NCI-H1417 (cell line): ENCODE measurements around the gene TRAF5.
A peak's percentile ranks its signal among the peaks of the same experiment; 100 is the strongest.
"Not testable (repeated sequence)": the region's sequence is repeated elsewhere in the genome, so short reads cannot be mapped to it uniquely, and the experiment has no call there.

ENCODE experiments used
- DNase-seq, 3 experiments: peaks; one replicate each; lab custom pipeline; 2025; lab: John Stamatoyannopoulos, UW

TRAF5 gene, protein sequence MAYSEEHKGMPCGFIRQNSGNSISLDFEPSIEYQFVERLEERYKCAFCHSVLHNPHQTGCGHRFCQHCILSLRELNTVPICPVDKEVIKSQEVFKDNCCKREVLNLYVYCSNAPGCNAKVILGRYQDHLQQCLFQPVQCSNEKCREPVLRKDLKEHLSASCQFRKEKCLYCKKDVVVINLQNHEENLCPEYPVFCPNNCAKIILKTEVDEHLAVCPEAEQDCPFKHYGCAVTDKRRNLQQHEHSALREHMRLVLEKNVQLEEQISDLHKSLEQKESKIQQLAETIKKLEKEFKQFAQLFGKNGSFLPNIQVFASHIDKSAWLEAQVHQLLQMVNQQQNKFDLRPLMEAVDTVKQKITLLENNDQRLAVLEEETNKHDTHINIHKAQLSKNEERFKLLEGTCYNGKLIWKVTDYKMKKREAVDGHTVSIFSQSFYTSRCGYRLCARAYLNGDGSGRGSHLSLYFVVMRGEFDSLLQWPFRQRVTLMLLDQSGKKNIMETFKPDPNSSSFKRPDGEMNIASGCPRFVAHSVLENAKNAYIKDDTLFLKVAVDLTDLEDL

DNA sequence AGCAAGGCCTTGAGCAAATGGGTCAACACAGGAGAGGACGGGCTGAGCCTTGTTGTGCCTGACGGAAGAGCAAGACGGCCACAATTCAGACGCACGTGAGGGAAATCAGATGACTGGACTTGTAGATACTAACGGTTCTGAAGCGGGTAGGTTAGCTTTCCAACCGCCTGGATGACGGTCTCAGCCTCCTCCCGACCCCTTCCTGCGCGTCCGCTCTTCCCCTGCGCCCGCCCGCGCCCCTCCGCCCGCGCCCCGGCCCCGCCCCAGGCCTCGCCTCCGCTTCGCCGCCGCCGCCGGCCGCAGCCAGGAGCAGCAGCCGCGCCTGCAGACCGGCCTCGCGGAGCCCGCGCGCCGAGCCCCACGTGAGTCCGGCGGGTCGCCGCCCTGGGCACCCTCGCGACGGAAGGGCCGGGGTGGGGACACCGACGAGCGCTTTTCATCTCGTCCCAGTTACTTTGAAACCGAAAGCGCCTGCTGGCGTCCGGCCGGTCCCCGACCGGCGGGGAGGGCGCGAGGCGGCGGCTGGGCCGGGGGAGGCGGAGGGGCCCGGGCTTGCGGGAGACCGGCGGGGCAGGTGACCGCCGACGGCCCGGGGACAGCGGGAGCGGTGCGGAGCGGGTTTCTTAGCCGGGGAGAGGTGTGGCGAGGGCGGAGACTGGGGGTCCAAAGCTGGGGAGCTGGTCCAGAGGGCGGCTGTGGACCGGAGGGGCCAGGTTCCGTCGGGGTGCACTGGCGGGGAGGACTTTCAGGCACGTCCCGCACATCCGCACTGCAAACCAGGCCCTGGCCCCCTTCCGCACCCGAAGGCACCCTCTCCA, at the start of gene TRAF5:
TSS of gene TRAF5 (plus strand) at position 306 of the 818 bp plus-strand sequence. CDS start 26,407 bp downstream, outside the sequence.
- DNase-seq = peak in 2 of 3 experiments; percentile 77 to 81

DNA sequence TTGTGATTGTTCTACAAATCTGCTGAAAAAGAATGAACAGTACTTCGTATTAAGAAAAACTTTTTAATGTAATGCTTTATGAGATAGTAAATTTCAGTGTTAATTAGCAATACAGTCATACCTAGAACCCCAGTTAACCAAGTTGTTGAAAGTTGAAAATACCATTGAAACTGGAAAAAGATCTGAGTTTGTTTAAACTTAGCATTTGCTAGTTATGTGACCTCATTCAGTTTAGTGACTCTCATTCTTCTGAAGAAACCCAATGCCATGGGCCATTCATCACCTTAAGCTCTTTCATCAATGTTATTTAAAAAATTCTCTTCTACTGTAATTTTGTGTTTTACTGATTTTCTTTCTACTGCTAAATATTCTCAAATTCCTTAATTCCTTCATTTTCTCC, 47.3 kb upstream of the TRAF5 start:
- no peak for DNase-seq

DNA sequence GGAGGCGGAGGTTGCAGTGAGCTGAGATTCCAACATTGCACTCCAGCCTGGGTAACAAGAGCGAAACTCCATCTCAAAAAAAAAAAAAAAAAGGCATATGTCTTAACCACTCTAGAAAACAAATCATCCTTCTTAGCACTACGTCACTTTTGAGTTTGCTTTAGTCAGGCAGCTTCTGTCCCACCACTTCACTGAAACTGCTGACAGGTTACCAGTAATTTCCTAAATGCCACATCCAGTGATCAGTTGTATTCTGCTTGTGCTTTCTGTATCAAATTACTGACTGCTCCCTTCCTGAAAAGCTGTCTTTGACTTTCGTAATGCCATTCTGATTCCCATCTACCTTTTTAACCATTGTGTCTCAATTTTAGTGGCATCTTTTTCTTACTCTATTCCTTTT, 45.7 kb upstream of the TRAF5 start:
- DNase-seq = no peak

DNA sequence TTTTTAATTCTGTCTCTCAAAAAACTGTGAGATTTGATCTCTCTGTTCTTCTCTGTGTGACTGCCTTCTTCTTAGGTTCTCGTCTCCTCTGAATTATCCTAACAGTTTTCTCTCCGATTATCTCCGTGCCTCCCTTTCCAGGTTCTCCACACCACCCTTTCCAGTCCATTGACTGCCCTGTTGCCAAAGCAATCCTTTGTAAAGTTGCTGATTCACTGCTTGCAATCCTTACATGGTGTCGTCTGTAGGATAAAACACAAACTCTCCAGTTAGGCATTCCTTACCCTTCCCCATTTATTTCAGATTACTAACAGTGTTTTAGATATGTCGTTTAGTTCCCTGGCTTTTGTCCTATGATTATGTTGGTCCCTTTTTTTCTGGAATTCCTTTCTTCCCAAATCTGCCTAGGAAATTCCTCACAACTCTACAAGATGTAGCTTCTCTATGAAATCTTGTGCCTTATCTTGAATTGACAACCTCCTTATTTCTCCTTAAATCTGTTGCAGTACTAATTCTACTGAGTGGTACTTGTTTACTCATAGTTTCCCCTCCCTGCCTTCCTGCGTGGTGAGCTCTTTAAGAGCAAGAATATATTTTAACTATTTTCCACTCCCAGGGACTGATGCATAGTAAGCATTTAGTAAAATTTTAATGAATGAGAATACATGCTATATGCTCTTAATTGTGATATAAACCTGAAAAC, 45.2 kb upstream of the TRAF5 start:
- DNase-seq = no peak

DNA sequence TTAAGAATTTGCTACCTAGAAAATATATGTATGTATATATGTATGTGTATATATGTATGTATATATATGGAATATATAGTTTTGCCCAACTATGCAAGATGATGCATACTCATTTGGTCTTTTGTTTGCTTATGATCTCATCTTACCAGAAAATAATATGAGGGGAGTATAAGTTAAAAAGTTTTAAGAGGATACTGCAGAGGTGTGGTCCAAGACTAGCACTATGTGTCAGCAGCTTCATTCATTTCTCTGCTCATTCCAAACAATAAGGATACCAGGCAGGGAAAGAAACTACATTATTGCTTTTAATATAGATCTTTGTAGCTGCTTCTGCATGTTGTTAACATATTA, 44.6 kb upstream of the TRAF5 start:
- no peak for DNase-seq

DNA sequence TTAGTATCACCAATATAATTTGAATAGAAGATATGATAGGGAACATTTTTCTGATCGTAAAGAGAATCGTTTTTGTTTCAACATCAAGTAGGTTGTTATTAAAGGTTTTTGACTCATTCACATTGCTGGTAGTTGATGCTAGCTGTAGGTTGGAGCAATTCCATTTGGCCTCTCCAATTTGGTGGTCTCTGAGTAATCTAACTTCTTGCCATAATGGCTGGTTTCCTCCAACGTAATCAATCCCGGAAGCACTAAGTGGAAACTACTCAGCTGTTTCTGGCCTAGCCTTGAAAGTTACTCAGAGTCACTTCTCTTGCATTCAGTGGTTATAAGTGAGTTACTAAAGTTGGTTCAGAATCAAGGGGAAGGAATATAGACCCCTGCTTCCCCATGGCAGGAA, 41.4 kb upstream of the TRAF5 start:
- no peak for DNase-seq

DNA sequence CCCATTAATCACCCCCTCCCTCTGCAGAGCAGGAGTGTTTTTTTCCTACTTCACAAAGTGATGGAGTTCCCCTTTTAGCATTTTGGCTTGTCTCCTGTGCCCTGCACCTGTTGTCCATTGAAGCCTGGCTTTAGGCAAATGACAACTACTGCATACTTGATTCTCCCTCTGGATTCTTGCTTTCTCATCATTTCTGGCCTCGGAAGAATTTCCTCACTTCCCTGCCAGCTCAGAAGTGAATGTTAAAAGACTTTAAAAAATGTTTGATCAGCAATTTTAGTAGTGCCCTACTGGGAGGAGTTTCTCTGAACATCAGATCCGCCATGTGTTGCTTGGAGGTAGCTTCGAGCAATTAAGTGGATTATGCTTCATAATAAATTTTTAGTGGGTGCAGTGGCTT, 39.4 kb upstream of the TRAF5 start:
- DNase-seq = no peak

DNA sequence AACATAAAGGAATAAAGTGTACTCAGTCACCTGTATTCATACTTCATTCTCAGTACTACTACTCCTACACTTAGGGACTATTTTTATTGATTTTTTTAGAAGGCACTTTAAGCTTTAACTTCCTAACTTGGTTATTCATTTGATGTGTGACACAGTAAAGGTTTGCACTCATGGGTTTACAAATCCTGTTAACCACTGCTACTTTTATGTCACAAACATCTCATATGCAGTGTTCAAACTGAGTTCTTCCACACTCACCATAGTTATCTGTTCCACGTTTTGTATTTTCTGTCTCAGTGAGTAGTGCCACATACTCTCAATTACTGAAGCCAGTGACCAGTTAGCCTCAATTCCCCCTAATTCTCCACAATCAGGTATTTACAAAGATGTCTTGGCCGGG, 34.2 kb upstream of the TRAF5 start:
- no peak for DNase-seq

DNA sequence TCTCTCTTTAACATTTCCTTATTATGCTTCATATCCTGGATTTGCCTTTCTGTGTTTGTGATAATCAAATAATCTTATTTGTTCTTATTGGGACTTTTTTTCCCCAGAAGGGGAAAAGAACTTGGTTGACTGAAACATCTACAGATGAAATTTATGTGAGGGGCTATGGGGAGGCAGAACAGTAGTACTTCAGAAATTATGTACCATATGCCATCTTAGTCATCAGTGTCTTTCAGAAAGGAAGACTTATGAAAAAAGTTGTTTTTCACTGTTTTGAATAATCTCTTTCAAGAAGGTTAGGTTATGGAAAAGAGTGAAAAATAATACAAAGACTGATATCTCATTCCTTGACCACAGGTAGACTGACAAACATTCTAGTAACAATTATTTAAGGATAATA, 30.2 kb upstream of the TRAF5 start:
- DNase-seq = no peak

DNA sequence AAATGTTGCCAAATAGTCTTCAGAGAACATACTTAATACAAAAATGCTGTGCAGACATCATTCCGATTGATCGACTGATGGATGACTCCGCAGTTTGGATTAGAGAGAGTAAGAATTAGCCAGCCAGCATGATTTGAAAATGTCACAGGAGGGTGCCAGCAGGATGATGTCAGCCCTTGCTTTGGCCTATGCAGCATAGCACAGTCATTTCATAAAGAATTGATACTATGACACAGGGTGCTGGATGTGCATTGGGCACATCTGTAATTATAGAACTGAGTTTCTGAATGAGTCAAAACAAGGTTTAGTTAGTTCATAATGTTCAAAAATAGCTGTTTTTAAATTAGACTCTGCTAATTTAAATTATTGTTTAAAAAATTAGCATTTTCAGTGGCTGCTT, 21.6 kb upstream of the TRAF5 start:
- no peak for DNase-seq

DNA sequence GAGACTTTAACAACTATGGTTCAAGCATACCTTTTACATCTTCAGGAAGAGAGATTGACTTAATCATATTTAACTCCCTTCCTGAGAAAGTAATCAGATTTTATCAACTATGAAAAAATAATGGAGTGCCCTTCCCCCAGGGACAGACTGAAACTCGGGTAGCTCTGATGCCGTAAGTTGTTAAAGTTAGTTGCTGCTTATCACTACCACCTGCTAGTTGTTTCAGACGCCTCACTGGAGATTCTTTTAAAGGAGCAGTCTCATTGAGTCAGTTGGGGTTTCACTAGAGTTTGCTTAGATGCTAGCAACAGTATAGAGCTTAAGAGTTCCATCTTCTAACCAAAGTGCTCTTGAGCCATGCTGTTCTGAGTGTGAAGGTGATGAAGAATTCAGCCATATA, 17.0 kb upstream of the TRAF5 start:
- no peak for DNase-seq

DNA sequence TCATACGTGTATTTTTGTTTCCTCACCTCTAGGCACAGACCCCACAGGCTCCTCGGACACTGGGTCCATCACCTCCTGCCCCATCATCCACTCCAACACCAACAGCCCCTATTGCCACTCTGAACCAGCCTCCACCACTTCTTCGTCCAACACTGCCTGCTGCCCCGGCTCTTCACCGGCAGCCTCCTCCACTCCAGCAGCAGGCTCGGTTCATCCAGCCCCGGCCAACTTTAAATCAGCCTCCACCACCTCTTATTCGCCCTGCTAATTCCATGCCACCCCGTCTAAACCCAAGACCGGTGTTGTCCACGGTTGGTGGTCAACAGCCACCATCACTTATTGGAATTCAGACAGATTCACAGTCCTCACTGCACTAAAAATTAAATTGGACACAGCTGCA, 13.2 kb upstream of the TRAF5 start:
- DNase-seq = no peak

DNA sequence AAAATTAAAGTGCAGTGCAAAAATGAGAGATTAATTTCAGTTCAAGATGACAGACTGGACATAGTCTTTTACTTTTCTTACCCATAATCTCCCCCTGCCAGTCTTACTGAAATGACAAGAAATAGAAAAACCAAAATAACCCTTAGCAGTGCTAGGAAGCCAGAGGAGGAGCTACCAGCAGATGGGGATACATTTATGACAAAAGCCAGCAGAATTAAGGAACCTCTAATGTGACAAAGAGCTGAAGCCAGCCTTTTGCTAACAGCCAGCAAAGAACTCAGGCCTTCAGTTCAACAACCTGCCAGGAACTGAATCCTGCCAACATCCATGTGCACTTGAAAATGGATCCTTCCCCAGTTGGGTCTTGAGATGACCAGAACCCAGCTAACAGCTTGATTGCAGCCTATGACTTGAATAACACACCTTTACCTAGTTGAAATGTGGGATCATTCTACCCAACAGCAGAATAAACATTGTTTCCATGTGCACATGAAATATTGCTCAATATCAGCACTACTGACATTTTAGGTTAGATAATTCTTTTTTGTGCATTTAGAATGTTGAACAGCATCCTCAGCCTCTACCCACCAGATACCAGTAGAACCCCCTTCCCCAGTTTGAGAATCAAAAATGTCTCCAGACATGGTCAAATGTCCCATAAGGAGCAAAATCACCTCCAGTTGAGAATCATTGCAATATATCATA, 7.9 kb upstream of the TRAF5 start:
- no peak for DNase-seq

DNA sequence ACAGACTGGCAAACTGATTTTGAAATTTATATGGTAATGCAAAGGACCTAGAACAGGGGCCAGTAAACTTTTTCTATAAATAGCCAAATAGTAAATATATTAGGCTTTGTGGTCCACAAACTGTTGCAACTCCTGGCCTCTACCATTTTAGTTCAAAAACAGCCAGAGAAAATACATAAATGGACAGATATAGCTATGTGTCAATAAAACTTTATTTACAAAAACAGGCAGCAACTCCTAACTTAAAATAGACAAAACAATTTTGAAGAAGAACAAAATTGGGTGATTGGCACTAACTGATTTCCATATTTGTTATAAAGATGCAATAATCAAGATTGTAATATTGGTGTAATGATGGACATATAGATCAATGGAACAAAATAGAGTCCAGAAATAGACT, 6.7 kb upstream of the TRAF5 start:
- no peak for DNase-seq

DNA sequence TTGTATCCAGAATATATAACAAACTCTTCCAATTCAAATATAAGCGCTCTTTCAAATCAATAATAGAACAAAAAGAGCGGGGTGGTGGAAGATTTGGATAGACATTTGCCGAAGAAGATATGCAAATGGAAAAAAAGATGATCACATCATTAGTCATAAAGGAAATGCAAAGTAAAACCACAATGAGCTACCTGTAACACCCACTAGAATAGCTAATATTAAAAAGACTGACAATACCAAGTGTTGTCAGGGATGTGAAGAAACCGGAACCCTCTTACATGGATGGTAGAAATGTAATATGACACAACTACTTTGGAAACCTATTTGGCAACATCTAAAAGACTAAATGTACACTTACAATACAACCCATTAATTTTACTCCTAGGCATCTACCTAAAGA, 5.7 kb upstream of the TRAF5 start:
- no peak for DNase-seq

DNA sequence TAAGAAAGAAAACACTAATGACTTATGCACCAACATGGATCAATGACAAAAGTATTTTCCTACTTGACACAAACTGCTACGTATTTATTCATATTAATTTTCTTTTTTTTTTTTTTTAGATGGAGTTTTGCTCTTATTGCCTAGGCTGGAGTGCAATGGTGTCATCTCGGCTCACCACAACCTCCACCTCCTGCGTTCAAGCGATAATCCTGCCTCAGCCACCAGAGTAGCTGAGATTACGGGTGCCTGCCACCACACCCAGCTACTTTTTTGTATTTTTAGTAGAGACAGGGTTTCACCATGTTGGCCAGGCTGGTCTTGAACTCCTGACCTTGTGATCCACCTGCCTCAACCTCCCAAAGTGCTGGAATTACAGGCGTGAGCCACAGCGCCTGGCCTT, 5.0 kb upstream of the TRAF5 start:
- not testable (repeated sequence) for DNase-seq

DNA sequence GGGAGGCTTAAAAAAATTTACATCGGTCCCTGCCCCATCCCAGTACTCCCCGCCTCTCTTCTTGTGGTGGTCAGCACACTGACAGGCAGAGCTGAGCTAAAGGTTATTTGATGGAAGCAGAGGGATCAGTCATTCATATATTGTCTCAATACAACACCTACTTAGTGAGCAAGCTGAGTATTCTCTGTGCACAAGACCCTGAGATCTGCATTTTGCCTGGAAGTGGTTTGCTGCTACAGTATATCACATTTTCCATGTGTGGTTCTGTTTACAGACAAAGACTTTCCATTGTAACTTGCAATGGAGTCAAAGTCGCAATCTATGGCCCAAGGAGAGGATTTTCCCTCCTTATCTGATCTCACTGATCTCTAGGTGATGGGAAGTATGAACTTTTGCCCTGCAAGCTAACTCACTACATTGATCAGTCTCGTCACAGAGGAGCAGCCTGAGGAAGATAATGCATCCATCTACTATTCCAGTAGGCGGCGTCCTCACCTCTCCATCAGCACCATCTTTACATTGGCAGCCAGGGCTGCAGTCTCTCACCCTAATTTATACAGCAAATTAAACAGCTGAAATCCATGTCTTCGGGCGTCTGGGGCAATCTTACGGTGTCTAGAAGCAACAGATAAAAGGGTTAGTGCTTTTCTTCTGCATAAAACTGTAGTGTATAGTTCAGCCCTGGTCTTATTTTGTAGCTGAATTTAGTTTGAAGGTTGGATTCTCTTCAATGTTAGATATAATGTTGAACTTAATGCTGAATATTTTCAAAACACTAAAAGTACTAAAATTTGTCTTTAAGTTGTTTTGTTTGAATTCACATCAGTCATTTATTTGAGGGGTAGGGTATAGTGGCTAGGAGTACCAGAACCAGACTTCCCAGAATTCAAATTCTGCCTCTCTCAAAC, 3.2 kb upstream of the TRAF5 start:
- peak; percentile 19 to 79 (median 48) for DNase-seq

DNA sequence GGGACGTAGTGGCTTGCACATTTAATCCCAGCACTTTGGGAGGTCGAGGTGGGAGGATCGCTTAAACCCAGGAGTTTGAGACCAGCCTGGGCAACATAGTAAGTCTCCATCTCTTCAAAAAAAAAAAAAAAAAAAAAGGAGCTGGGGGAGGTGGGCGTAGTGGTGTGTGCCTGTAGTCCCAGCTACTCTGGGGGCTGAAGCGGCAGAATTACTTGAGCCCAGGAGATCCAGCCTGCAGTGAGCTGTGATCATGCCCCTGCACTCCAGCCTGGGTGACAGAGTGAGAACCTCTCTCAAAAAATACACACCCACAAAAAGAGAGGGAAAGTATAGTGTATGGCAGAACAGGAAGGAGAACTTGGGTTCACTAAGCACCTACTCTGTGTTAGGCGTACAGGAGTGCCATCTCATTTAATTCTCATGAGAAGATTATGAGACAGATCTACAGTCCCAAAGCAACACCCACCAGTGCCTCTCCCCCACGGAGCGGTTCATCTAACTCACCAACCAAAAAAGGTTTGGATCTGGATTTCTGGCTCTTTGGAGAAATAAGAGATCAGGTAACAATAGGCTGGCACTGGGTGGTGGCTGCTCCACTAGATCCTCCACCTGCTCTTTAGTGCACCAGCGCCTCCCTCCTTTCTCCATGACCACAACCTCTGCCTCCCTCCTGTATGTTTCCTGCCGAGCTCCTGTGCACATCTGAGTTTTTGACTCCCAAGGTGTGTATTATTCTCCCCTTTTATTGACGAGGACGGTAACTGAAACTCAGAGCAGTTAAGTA, 1.4 kb upstream of the TRAF5 start:
- DNase-seq = peak in 1 of 3 experiments; percentile 12

DNA sequence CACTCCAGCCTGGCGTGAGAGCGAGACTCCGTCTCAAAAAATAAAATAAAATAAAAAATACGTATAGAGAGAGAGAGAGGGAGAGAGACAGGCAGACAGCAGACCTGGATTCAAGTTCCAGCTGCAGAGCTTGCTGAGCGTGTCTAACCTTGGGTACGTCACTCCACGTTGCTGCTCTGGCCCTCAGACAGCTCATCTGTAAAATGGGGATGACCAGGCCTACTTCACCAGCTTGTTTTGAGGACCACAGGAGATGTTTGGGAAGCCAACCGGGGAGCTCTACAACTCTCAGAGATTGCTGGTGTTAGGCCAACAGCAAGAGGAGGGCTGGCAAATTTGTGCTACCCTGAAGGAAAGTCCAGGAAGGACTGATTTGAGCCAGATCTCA, 499 bp upstream of the TRAF5 start:
- DNase-seq = no peak

DNA sequence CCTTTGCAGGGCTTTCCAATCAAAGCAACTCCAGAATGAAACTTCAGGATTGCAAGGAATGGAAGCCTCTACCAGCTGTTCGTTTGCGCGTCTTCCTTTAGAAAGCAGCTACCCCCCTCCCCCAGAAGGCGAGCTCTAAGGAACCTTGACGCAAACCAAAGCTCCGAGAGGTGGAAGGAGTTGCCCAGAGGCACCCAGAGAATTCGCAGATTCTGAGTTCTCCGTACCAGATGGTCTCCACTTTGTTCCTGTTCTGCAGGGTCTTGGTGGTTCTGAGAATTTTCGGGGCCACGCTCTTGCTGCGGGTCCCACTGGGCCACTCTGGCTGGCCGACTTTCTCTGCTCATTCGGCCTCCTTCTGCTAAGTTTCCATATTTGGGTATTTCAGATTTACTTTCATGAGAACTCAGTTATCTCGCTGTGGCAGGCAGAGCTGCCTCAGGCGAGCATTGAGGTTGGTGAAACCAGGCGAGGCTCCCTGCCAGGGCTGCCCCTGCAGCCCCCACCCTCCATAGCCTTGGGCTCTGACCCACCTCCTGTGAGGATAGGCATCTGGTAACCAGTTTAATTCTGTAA, 801 bp downstream of the TRAF5 start:
- peak in 1 of 3 experiments; percentile 43 for DNase-seq
